ENCODE measurements around the gene MATN3. TPM values are rescaled to one million over a fixed set of nuclear protein-coding genes. Genes with fewer than 3 reads are reported as not detected.

The MATN3 gene, protein sequence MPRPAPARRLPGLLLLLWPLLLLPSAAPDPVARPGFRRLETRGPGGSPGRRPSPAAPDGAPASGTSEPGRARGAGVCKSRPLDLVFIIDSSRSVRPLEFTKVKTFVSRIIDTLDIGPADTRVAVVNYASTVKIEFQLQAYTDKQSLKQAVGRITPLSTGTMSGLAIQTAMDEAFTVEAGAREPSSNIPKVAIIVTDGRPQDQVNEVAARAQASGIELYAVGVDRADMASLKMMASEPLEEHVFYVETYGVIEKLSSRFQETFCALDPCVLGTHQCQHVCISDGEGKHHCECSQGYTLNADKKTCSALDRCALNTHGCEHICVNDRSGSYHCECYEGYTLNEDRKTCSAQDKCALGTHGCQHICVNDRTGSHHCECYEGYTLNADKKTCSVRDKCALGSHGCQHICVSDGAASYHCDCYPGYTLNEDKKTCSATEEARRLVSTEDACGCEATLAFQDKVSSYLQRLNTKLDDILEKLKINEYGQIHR
- not detected for total RNA-seq
- polyA plus RNA-seq (2013, experiment 1 of 2), result not detected
- 0.08 TPM for polyA plus RNA-seq (2013, experiment 2 of 2)
- 0 to 0.30 (median 0) reads per million in 172 experiments for total RNA-seq

DNA sequence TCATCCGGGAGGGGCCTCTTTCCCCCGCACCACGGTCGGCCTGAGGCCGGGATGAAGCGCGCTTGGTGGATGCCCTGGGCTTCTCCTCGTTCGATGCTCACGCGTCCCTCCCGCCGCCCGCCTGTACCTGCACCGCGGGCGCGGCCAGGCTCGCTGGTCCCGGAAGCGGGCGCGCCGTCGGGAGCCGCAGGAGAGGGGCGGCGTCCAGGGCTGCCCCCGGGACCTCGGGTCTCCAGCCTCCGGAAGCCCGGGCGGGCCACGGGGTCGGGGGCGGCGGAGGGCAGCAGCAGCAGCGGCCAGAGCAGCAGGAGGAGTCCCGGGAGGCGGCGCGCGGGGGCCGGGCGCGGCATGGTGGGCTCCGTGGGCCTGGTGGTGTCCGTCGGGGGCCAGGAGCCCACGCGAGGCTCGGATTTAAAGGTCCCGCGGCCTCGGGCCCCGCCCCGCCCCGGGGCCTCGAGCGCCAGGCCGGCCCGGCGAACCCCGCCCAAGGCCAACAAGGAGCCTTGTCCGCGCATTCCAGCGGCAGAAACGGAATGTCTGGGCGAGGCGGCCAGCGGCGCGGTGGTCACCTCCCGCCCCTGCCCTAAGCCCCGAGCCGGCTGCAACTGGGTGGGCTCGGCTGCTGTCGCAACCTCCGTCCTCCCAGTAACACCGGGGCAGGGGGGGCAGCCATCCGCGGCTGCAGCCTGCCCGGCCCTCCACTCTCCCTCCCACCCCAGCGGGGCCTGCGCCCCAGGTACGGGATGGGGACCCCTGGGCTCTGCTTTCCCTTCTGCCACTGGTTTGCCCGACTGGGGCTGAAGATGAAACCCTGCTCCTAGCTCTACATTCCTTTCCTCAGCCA lies at the start of gene MATN3:
Gene MATN3 (minus strand): TSS at position 387 of the 844 bp plus-strand sequence. CDS start 37 bp downstream, at position 350.
- H3K36me3 Mint-ChIP-seq (ENCODE audit: low read depth), result no peaks in the 10 kb centered on the region
- Histone ChIP-seq H3K36me3 (ENCODE audit: insufficient read depth, low read length) (no peaks in the 10 kb centered on the region), H3K27me3 (ENCODE audit: control insufficient read depth in 1 of 2, insufficient read depth in 2 of 2, low read length in 2 of 2) (peaks cover 12 to 28% of the 10 kb centered on the region in 2 experiments), H3K27ac (ENCODE audit: low read depth in 1 of 2, low read length in 2 of 2) (no peak within 1 kb of the TSS), H3K9me3 (ENCODE audit: control insufficient read depth in 1 of 2, insufficient read depth in 1 of 2, low read length in 2 of 2) (peaks cover 0 to 4% of the 10 kb centered on the region in 2 experiments), H3K4me3 (ENCODE audit: low read length) (peak within 1 kb of the TSS; percentile 32), H3K4me1 (ENCODE audit: insufficient read depth, low read length) (peaks cover 14% of the 10 kb centered on the region)
- H3K4me1 Mint-ChIP-seq (ENCODE audit: low read depth), result peaks cover 14% of the 10 kb centered on the region
- H3K9me3 Mint-ChIP-seq, result no peaks in the 10 kb centered on the region
- peaks cover 64% of the 10 kb centered on the region for H3K27me3 Mint-ChIP-seq
- no peak for TF ChIP-seq CTCF (IDR thresholded peaks at IDR 0.05)
- ChIA-PET POLR2A (no interaction called here), CTCF (interaction anchor here (1.2 kb wide), 1 partner anchor 55 kb away, joined by 3 read pairs; no protein-coding TSS in a partner anchor)
- intact Hi-C loops (cut with DNase I, micrococcal nuclease), result no loop called here
- ATAC-seq (ENCODE audit: poor library complexity) (peak; percentile 37), DNase-seq (peak in 5 of 14 experiments; percentile 2 to 29 (median 14))
- H3K27ac Mint-ChIP-seq, result no peak within 1 kb of the TSS
- peak within 1 kb of the TSS; percentile 83 for H3K4me3 Mint-ChIP-seq

DNA sequence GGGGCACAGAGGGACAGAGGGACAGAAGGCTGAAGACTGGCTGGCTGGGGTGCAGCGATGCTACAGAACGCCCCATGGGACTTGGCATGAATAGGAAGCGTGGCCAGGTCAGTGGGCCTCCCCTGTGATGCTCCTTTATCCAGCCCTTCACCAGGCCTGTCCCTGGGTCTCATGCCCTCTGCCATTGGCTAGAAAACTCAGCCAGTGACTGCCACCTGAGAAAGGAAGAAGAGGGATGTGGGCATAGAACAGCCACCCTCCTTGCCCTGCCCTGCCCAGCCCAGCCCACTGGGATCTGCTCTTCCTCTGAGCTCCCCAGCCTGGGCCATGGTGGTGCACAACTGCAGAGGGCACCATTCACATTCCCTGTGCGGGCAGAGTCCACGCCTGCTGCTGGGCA lies 49.5 kb upstream of the MATN3 start:
- Histone ChIP-seq H3K9me3 (ENCODE audit: control insufficient read depth in 1 of 2, insufficient read depth in 1 of 2, low read length in 2 of 2) (peaks cover 0 to 5% of the 10 kb centered on the region in 2 experiments), H3K36me3 (ENCODE audit: insufficient read depth, low read length) (no peaks in the 10 kb centered on the region), H3K27ac (ENCODE audit: low read depth in 1 of 2, low read length in 2 of 2) (no peak overlapping the region), H3K4me3 (ENCODE audit: low read length) (no peak overlapping the region), H3K27me3 (ENCODE audit: control insufficient read depth in 1 of 2, insufficient read depth in 2 of 2, low read length in 2 of 2) (peaks cover 4 to 5% of the 10 kb centered on the region in 2 experiments), H3K4me1 (ENCODE audit: insufficient read depth, low read length) (no peaks in the 10 kb centered on the region)
- H3K9me3 Mint-ChIP-seq, result no peaks in the 10 kb centered on the region
- no peak for TF ChIP-seq CTCF (IDR thresholded peaks at IDR 0.05)
- intact Hi-C loops (cut with DNase I, micrococcal nuclease), result no loop called here
- H3K27ac Mint-ChIP-seq, result no peak overlapping the region
- H3K27me3 Mint-ChIP-seq, result peaks cover 31% of the 10 kb centered on the region
- no peak for ATAC-seq (ENCODE audit: poor library complexity)
- H3K4me1 Mint-ChIP-seq (ENCODE audit: low read depth), result no peaks in the 10 kb centered on the region
- ChIA-PET POLR2A (no interaction called here), CTCF (no interaction called here)
- no peaks in the 10 kb centered on the region for H3K36me3 Mint-ChIP-seq (ENCODE audit: low read depth)
- DNase-seq, result no peak
- H3K4me3 Mint-ChIP-seq, result no peak overlapping the region

GRCh38 chr2:20061476-20061875 lies 49.0 kb upstream of the MATN3 start:
- no peaks in the 10 kb centered on the region for H3K4me1 ChIP-seq (ENCODE audit: insufficient read depth, low read length)
- peaks cover 4 to 9% of the 10 kb centered on the region in 2 experiments for H3K27me3 ChIP-seq (ENCODE audit: control insufficient read depth in 1 of 2, insufficient read depth in 2 of 2, low read length in 2 of 2)
- no peaks in the 10 kb centered on the region for H3K9me3 Mint-ChIP-seq
- H3K27me3 Mint-ChIP-seq, result peaks cover 35% of the 10 kb centered on the region
- H3K4me3 ChIP-seq (ENCODE audit: low read length), result no peak overlapping the region
- no peak for TF ChIP-seq CTCF (IDR thresholded peaks at IDR 0.05)
- no peak for DNase-seq
- H3K27ac ChIP-seq (ENCODE audit: low read depth in 1 of 2, low read length in 2 of 2), result no peak overlapping the region
- ChIA-PET CTCF (interaction anchor here (1.2 kb wide), 1 partner anchor 12 kb away, joined by 4 read pairs; no protein-coding TSS in a partner anchor), POLR2A (interaction anchor here (0.6 kb wide), 1 partner anchor 16 kb away, joined by 3 read pairs; no protein-coding TSS in a partner anchor)
- no peak for ATAC-seq (ENCODE audit: poor library complexity)
- no peak overlapping the region for H3K27ac Mint-ChIP-seq
- H3K4me1 Mint-ChIP-seq (ENCODE audit: low read depth), result no peaks in the 10 kb centered on the region
- intact Hi-C loops (cut with DNase I, micrococcal nuclease), result no loop called here
- H3K36me3 ChIP-seq (ENCODE audit: insufficient read depth, low read length), result no peaks in the 10 kb centered on the region
- H3K4me3 Mint-ChIP-seq, result no peak overlapping the region
- H3K9me3 ChIP-seq (ENCODE audit: control insufficient read depth in 1 of 2, insufficient read depth in 1 of 2, low read length in 2 of 2), result peaks cover 0 to 5% of the 10 kb centered on the region in 2 experiments
- no peaks in the 10 kb centered on the region for H3K36me3 Mint-ChIP-seq (ENCODE audit: low read depth)
